Upper lobe of right lung (tissue), 1 donor: ENCODE measurements around the gene ZMYM4. TPM values are rescaled to one million over a fixed set of nuclear protein-coding genes. Genes with fewer than 3 reads are reported as not detected.
"Not testable (repeated sequence)": the region's sequence is repeated elsewhere in the genome, so short reads cannot be mapped to it uniquely, and the experiment has no call there.

Experiments
- ATAC-seq: fragments of 200-7000 bp; cut with Tn5 transposase; one replicate; pipeline ENCODE4 v1.9.1; 2020; ENCODE audit warnings: mild to moderate bottlenecking, moderate library complexity
- DNase-seq: peaks from one replicate; pipeline ENCODE4 v3.0.0-alpha.2; 2020
- H3K27ac ChIP-seq: fragments of 200-600 bp; one replicate; pipeline ENCODE4 v1.8.0; 2022
- H3K27me3 ChIP-seq: fragments of 200-600 bp; one replicate; pipeline ENCODE4 v1.8.0; 2022; ENCODE audit warnings: mild to moderate bottlenecking
- H3K36me3 ChIP-seq: fragments of 200-600 bp; one replicate; pipeline ENCODE4 v1.8.0; 2022
- H3K4me1 ChIP-seq: fragments of 200-600 bp; one replicate; pipeline ENCODE4 v1.8.0; 2022
- H3K4me3 ChIP-seq: fragments of 200-600 bp; one replicate; pipeline ENCODE4 v1.8.0; 2022; ENCODE audit warnings: mild to moderate bottlenecking
- H3K9me3 ChIP-seq: fragments of 200-600 bp; one replicate; pipeline ENCODE4 v1.8.0; 2022
- intact Hi-C: fragments of 100-400 bp; cut with DNase I; formaldehyde crosslinking; loops from one replicate; pipeline ENCODE4 v1.11.0; 2022
- total RNA-seq: library from RNA; stranded (reverse); fragmentation: NEBNext Ultra II Directional; extraction: Animal tissue kit (Norgen Biotek cat#: 25700); gene quantifications from one replicate; pipeline ENCODE4 v1.2.1, GENCODE V29; 2021
- TF ChIP-seq, protein P1 (sequence below): fragments of 200-600 bp; IDR thresholded peaks from one replicate; pipeline ENCODE4 v1.8.0; 2022; ENCODE audit warnings: antibody characterized with exemption
- donor health status: DM: no; HTN: yes; CAD: no; lungs with severe emphysema.

ZMYM4 gene
- total RNA-seq, 1 donor from 2014 or later = 48.1 TPM

DNA sequence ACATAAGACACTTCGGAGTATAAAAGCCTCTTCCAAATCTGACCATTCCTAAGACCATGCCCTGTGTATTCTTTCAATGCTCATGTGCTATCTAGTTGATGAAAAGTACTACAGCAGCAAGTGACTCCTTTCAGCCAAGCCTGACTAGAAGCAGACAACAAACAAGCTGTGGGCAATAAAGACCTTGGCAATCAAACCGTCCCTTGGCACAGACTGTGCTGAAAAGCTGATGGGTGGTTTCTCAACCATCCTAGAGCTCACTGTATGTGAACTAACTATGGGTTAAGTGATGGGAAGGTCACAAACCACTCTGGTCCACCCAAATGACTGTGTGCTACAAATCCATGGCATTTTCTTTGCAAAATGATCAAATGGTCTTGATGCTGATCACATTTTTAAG lies 194.7 kb downstream of the ZMYM4 start:
- H3K4me1 ChIP-seq = no peaks in the 10 kb centered on the region
- ATAC-seq (no peak), DNase-seq (no peak)
- no peak overlapping the region for H3K4me3 ChIP-seq
- TF ChIP-seq, protein P1, sequence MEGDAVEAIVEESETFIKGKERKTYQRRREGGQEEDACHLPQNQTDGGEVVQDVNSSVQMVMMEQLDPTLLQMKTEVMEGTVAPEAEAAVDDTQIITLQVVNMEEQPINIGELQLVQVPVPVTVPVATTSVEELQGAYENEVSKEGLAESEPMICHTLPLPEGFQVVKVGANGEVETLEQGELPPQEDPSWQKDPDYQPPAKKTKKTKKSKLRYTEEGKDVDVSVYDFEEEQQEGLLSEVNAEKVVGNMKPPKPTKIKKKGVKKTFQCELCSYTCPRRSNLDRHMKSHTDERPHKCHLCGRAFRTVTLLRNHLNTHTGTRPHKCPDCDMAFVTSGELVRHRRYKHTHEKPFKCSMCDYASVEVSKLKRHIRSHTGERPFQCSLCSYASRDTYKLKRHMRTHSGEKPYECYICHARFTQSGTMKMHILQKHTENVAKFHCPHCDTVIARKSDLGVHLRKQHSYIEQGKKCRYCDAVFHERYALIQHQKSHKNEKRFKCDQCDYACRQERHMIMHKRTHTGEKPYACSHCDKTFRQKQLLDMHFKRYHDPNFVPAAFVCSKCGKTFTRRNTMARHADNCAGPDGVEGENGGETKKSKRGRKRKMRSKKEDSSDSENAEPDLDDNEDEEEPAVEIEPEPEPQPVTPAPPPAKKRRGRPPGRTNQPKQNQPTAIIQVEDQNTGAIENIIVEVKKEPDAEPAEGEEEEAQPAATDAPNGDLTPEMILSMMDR = no peak
- H3K36me3 ChIP-seq = peaks cover 73% of the 10 kb centered on the region
- no peaks in the 10 kb centered on the region for H3K9me3 ChIP-seq
- H3K27ac ChIP-seq = no peak overlapping the region
- intact Hi-C loops = no loop called here
- no peaks in the 10 kb centered on the region for H3K27me3 ChIP-seq

DNA sequence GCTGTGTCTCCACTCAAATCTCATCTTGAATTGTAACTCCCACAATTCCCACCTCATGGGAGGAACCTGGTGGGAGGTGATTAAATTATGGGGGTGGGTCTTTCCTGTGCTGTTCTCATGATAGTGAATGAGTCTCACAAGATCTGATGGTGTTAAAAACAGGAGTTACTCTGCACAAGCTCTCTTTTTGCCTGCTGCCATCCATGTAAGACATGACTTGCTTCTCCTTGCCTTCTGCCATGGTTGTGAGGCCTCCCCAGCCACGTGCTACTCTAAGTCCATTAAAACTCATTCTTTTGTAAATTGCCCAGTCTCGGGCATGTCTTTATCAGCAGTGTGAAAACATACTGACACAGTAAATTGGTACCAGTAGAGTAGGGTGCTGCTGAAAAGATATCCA lies 195.2 kb downstream of the ZMYM4 start:
- H3K27me3 ChIP-seq, ATAC-seq, H3K4me3 ChIP-seq, intact Hi-C loops, H3K4me1 ChIP-seq, H3K27ac ChIP-seq, DNase-seq, H3K9me3 ChIP-seq: not testable (repeated sequence)
- H3K36me3 ChIP-seq = peaks cover 68% of the 10 kb centered on the region

DNA sequence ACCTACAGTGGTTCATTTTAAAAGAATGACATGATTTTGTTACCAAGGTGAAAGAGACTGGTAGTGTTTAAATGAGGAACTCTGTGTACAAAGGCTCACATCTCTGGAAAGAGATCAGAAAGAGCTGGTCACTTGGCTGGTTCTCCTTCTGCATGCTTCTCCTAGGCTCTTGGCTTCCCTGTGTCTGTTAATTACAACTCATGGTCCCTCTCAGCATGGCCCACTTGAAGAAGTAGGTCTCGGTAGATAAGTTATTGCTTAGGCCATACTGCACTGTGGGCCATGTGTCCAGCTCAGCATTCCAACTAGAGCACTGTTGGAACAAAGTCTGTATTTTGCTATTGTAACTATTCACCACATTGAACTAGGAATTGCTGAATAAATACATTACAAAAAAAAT lies 197.6 kb downstream of the ZMYM4 start:
- Histone ChIP-seq H3K36me3 (peaks cover 72% of the 10 kb centered on the region), H3K27ac (no peak overlapping the region), H3K27me3 (no peaks in the 10 kb centered on the region), H3K4me3 (no peak overlapping the region), H3K9me3 (no peaks in the 10 kb centered on the region), H3K4me1 (no peaks in the 10 kb centered on the region)
- TF ChIP-seq, protein P1 = no peak
- intact Hi-C loops = no loop called here
- no peak for ATAC-seq
- DNase-seq = no peak

DNA sequence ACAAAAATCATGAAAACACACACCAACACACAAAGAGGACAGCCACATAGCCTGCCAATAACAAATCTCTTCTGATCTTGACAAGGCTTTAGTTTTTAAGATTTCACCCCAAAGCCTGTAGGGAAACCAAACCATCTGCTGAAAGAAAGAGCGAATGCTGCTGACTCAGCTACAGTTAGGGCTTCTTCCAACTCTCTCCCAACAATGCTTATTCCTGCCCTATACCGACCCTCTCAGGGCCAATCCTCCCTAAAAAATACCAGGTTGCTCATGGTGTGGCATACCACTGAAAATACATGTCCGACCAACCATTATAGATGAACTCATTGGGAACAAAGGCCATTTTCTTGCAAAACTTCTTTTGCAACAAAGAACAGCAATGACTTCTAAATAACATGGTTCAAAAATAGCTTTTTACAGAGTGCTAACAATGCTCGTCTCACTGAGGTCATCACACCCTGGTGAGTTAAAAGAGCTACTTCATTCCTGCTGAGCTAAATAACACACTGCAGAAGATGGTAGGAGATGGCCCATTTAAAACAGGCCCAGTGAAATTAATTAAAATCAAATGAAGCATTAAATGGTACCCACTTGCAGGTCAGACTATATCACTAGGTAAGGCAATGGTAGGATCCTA lies 202.6 kb downstream of the ZMYM4 start:
- Histone ChIP-seq H3K27me3 (no peaks in the 10 kb centered on the region), H3K4me3 (no peak overlapping the region), H3K4me1 (peaks cover 6% of the 10 kb centered on the region), H3K36me3 (peaks cover 63% of the 10 kb centered on the region), H3K9me3 (no peaks in the 10 kb centered on the region), H3K27ac (no peak overlapping the region)
- DNase-seq (no peak), ATAC-seq (no peak)
- intact Hi-C loops = no loop called here
- TF ChIP-seq, protein P1 = no peak

Other genes with a start within 250 kb of the ZMYM4 start
- gene ZMYM6, start 236.8 kb upstream of the ZMYM4 start, total RNA-seq = 21.3 TPM
- gene ZMYM1, start 189.3 kb upstream of the ZMYM4 start, total RNA-seq = 20.1 TPM
- 170 TPM for gene SFPQ, start 75.6 kb upstream of the ZMYM4 start, total RNA-seq